Left lung (tissue), 10 donors: ENCODE measurements around the gene PDIK1L. TPM values are rescaled to one million over a fixed set of nuclear protein-coding genes. Genes with fewer than 3 reads are reported as not detected.

Source experiments
- ATAC-seq: fragments of 200-7000 bp; cut with Tn5 transposase; one replicate; pipeline ENCODE4 v1.9.1; 2020; ENCODE audit warnings: moderate library complexity
- DNase-seq, 4 donors: peaks; one replicate each; pipeline ENCODE4 v3.0.0-alpha.2; 2013 to 2020
- H3K27ac ChIP-seq, 2 donors: fragments of 200-600 bp; sonication (generic) in 1 of 2; one replicate each; pipeline versions ENCODE4 v1.5.0 to v1.8.0; 2020 to 2021
- H3K27me3 ChIP-seq, 2 donors: fragments of 200-600 bp; sonication (generic) in 1 of 2; one replicate each; pipeline versions ENCODE4 v1.5.0 to v1.8.0; 2020 to 2021
- H3K36me3 ChIP-seq, 2 donors: fragments of 200-600 bp; sonication (generic) in 1 of 2; one replicate each; pipeline versions ENCODE4 v1.5.0 to v1.8.0; 2020 to 2021
- H3K4me1 ChIP-seq, 2 donors: fragments of 200-600 bp; one replicate each; pipeline ENCODE4 v1.8.0; 2021
- H3K4me3 ChIP-seq, 2 donors: fragments of 200-600 bp; sonication (generic) in 1 of 2; one replicate each; pipeline versions ENCODE4 v1.5.0 to v1.8.0; 2020 to 2021; ENCODE audit warnings: mild to moderate bottlenecking in 1 of 2
- H3K9me3 ChIP-seq, 2 donors: fragments of 200-600 bp; sonication (generic) in 1 of 2; one replicate each; pipeline versions ENCODE4 v1.5.0 to v1.8.0; 2020 to 2021
- intact Hi-C, 2 donors: fragments of 100-400 bp; cut with DNase I; formaldehyde crosslinking; loops; one replicate each; pipeline versions ENCODE4 v1.11.2 to v1.14.2; 2022
- polyA plus RNA-seq, 6 donors: library from polyadenylated mRNA; unstranded; fragments of 120-200 nt; gene quantifications; one replicate each; pipeline ENCODE4 v1.2.1, GENCODE V29; 2013; ENCODE audit not compliant: insufficient read length in 6 of 6
- total RNA-seq, 2 donors: library from RNA; stranded (reverse); fragmentation: NEBNext Ultra II Directional; extraction: Animal tissue kit (Norgen Biotek cat#: 25700); gene quantifications; one replicate each; pipeline ENCODE4 v1.2.1, GENCODE V29; 2021
- TF ChIP-seq, protein P1 (sequence below), 2 donors: fragments of 200-600 bp; sonication (generic) in 1 of 2; IDR thresholded peaks; one replicate each; pipeline versions ENCODE4 v1.5.0 to v1.8.0; 2021; ENCODE audit warnings: antibody characterized with exemption in 2 of 2
- donor health status: DM: no; HTN: yes; CAD: no.
- donor health status: DM: no; HTN: no; CAD: no.

The PDIK1L gene
- total and polyA plus RNA-seq, 8 donors, result 7.0 to 26.0 (median 22.2) TPM

DNA sequence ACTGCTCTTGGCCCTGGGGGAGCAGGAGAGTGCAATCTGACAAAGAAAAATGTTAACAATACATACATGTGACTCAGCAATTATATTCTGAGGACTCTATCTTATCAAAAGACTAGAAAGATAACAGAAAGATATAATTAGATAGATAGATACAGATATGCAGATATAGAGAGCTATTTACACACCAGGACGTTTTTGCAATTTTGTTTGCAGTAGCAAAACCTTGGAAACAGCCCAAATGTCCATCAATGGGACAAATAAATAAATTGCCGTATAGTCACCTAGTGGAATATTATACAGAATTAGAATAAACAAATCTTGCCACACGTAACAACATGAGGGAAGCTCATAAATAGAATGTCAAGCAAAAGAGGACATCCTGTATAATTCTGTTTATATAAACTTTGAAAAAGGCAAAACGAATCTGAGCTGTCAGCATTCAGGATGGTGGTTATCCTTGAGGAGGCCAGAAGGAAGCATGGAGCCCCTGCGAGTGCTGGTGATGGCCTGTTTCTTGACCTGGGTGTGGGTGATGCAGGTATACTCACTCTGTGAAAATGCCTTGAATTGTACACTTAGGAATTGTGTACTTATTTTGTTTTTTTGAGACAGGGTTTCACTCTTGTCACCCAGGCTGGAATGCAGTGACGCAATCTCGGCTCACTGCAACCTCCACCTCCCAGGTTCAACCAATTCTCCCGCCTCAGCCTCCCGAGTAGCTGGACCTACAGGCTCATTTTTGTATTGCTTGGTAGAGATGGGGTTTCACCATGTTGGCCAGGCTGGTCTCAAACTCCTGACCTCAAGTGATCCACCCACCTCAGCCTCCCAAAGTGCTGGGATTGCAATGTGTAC, 31.4 kb upstream of the PDIK1L start:
- no peak for DNase-seq
- Histone ChIP-seq H3K27me3 (peaks cover 0 to 18% of the 10 kb centered on the region in 2 donors), H3K9me3 (no peaks in the 10 kb centered on the region), H3K27ac (no peak overlapping the region), H3K4me3 (no peak overlapping the region), H3K36me3 (no peaks in the 10 kb centered on the region), H3K4me1 (no peaks in the 10 kb centered on the region)
- TF ChIP-seq, protein P1, sequence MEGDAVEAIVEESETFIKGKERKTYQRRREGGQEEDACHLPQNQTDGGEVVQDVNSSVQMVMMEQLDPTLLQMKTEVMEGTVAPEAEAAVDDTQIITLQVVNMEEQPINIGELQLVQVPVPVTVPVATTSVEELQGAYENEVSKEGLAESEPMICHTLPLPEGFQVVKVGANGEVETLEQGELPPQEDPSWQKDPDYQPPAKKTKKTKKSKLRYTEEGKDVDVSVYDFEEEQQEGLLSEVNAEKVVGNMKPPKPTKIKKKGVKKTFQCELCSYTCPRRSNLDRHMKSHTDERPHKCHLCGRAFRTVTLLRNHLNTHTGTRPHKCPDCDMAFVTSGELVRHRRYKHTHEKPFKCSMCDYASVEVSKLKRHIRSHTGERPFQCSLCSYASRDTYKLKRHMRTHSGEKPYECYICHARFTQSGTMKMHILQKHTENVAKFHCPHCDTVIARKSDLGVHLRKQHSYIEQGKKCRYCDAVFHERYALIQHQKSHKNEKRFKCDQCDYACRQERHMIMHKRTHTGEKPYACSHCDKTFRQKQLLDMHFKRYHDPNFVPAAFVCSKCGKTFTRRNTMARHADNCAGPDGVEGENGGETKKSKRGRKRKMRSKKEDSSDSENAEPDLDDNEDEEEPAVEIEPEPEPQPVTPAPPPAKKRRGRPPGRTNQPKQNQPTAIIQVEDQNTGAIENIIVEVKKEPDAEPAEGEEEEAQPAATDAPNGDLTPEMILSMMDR (IDR thresholded peaks at IDR 0.05), result no peak
- ATAC-seq, result no peak
- intact Hi-C loops, result no loop called here

DNA sequence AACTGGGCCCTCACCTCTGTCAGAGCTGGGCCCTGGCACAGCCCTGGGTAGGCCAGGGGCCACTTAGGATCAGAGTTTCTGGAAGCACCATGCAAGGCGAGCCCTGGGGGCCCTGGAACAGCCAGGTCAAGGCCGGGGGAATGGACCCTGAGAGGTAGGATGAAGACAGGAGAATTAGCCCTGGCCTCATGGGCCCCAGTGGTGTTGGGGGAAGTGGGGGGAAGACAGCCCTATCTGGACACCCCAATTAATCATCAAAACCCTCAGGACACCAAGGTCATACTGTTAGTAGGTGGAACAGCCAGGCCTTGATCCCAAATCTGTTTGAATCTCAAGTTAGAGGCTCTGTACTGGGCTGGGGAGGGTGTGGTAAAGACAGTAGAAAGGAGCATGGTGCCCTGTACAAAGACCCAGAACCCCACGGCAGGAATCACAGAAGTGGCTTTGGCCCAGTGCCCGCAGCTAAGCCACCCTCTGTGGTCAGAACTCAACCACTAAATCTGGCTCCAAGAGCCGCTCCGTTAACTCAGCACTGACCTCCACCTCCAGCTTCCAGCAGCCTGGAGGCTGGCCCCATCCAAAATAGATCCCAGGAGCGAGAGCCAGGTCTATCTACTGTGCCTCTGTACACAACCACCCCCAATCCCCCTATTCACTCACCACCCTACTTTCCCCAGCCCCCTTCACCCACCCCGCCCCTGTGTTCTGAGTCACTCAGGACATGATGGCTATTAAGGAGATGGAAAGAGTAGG, 30.2 kb upstream of the PDIK1L start:
- Histone ChIP-seq H3K4me1 (no peaks in the 10 kb centered on the region), H3K27ac (no peak overlapping the region), H3K4me3 (no peak overlapping the region), H3K36me3 (no peaks in the 10 kb centered on the region), H3K9me3 (no peaks in the 10 kb centered on the region), H3K27me3 (peaks cover 0 to 10% of the 10 kb centered on the region in 2 donors)
- intact Hi-C loops, result no loop called here
- DNase-seq (no peak), ATAC-seq (no peak)
- TF ChIP-seq, protein P1 (IDR thresholded peaks at IDR 0.05), result no peak

DNA sequence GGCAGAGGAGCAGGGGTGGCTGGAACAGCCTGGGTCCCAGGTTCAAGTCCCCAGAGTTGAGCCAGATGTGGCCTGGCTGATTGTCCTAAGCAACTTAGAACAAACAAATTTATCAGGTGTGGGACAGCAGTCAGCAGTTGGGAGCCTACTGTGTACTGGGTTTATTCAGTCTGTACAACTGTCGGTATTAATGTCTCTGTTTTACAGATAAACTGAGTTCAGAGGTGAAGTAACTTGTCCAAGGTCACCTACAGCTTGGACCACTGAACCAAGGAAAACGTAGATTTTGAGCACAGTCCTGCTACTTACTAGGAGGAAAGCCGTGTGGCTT, 29.6 kb upstream of the PDIK1L start:
- H3K27ac ChIP-seq, result no peak overlapping the region
- H3K27me3 ChIP-seq, result peaks cover 0 to 9% of the 10 kb centered on the region in 2 donors
- H3K9me3 ChIP-seq, result no peaks in the 10 kb centered on the region
- ATAC-seq (no peak), DNase-seq (no peak)
- H3K4me3 ChIP-seq, result no peak overlapping the region
- no peaks in the 10 kb centered on the region for H3K36me3 ChIP-seq
- TF ChIP-seq, protein P1 (IDR thresholded peaks at IDR 0.05), result no peak
- intact Hi-C loops, result no loop called here
- H3K4me1 ChIP-seq, result no peaks in the 10 kb centered on the region

DNA sequence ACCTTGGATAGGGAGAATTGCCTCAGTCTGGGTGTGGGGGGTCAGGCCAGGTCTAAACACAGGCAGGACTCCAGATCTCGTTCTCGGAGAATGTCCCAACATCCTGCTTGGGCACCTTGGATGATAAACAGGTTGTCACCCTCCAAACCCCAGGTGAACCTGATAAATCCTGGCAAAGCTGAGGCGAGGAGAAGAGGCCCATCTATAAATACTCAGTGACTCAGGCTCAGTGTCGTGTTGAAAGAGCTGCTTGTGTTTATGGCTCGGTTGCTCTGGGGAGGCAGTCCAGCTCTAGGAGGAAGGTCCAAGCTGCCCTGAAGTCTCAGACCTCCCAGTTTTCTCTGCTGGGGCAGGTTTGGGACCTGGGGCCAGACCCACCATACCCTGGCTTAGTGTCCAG, 28.4 kb upstream of the PDIK1L start:
- ATAC-seq (no peak), DNase-seq (no peak)
- no peak overlapping the region for H3K27ac ChIP-seq
- peaks cover 0 to 9% of the 10 kb centered on the region in 2 donors for H3K27me3 ChIP-seq
- intact Hi-C loops, result no loop called here
- TF ChIP-seq, protein P1 (IDR thresholded peaks at IDR 0.05), result no peak
- no peak overlapping the region for H3K4me3 ChIP-seq
- H3K4me1 ChIP-seq, result no peaks in the 10 kb centered on the region
- no peaks in the 10 kb centered on the region for H3K9me3 ChIP-seq
- H3K36me3 ChIP-seq, result no peaks in the 10 kb centered on the region

DNA sequence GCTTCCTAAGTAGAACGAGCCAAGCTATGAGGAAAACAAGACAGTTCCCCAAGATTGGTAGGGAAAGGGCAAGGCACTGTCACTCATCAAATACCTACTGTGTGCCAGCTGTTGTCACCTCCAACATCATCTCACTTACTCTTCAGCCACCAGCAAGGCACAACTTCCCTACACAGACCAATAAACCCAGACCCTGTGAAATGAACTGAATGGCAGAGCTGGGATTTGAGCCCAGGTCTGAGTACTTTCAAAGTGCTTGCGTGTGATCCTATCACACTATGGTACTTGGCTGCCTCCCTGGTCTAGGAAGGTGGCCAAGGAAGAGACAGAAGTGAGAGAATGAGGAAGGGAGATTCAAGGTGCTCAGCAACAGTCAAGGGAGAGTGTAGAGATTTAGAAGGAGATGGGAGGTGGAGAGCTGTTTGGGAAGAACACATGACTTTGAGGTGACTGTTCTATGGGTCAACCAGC, 27.5 kb upstream of the PDIK1L start:
- no peak overlapping the region for H3K4me3 ChIP-seq
- TF ChIP-seq, protein P1 (IDR thresholded peaks at IDR 0.05), result no peak
- no peaks in the 10 kb centered on the region for H3K4me1 ChIP-seq
- intact Hi-C loops, result no loop called here
- no peak for DNase-seq
- H3K27ac ChIP-seq, result no peak overlapping the region
- peaks cover 0 to 9% of the 10 kb centered on the region in 2 donors for H3K27me3 ChIP-seq
- H3K36me3 ChIP-seq, result no peaks in the 10 kb centered on the region
- ATAC-seq, result peak; percentile 64
- H3K9me3 ChIP-seq, result no peaks in the 10 kb centered on the region
